Muscle of arm (tissue), 12 donors: Measurements from ENCODE around the gene CD247. TPM values are rescaled to one million over a fixed set of nuclear protein-coding genes. Genes with fewer than 3 reads are reported as not detected.
A peak's percentile ranks its signal among the peaks of the same experiment; 100 is the strongest.

Experiments
- DNase-seq: peaks from one replicate; pipeline ENCODE4 v3.0.0-alpha.2; 2013
- polyA plus RNA-seq, 12 donors: library from polyadenylated mRNA; unstranded; fragments of 120-200 nt; gene quantifications; one replicate each; pipeline ENCODE4 v1.2.1, GENCODE V29; 2013; ENCODE audit not compliant: insufficient read length in 12 of 12

CD247 gene
- polyA plus RNA-seq, 12 donors, result 0.28 to 3.4 (median 0.50) TPM; not detected in 2

DNA sequence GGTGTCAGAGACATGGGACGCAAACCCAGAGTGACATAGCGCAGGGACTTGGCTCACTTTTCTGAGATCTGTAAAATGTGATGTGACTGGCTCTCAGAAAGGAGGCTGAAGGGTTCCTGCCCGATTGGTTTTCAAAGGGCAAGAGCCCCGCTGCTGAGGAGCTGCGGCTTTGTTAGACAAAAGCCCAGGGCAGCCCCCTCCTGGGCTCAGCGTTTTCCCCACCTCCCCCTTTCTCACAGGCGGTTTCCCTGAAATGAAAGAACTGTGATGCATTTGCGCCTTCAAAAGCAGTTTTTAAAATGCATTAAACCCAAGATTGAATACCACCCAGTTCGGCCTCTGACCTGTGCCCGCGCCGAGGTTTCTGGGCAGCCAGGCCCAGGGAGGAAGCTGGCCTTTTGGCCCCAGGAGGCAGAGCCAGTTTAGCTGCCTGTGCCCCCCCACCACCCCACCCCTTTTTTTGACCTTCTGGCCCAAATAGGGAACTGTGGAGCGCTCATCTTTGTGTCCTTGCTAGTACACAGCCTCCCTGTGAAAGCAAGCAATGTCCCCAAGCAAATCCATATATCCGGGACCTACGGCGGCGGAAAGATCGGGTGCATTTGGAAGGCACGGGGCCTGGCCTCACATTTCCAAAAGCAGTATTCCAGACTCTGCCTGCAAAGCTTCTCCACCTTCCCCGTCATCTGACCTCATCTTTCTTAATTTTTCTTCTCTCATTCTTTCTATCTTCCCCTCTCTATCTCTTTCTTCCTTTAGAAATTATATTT, 28.6 kb downstream of the CD247 start:
- DNase-seq, result no peak

DNA sequence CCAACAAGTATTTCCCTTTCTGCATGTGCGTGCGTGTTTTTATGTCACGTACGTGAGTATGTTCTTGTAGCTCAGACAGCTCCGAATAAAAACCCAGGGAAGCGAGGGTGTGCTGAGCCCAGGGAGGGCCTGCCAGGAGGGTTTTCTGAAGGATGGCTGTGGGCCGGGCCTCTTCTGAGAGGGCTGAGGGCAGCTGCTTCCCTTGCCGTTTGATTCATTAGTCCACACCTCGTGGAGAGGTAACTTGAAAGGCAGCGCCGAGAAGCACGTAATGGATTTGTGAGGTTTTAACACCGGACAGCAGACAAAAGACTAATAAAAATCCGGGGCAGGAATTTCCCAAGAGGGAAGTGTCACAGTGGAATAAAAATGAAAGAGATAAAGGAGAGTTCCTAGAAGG, 29.5 kb downstream of the CD247 start:
- DNase-seq, result no peak

DNA sequence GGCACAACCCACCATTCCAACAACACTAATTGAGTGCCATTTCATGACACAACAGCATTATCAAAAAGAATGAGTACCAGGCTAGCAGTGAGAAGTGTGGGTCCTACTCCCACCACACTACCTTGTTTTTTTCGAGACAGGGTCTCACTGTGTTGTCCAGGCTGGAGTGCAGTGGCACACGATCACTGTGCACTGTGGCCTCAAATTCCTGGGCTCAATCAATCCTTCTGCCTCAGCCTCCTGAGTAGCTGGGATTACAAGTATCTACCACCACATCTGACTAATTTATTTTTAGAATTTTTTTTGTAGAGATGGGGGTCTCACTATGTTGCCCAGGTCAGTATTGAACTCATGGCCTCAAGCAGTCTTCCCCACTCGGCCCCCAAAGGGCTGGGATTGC, 30.7 kb downstream of the CD247 start:
- no peak for DNase-seq

DNA sequence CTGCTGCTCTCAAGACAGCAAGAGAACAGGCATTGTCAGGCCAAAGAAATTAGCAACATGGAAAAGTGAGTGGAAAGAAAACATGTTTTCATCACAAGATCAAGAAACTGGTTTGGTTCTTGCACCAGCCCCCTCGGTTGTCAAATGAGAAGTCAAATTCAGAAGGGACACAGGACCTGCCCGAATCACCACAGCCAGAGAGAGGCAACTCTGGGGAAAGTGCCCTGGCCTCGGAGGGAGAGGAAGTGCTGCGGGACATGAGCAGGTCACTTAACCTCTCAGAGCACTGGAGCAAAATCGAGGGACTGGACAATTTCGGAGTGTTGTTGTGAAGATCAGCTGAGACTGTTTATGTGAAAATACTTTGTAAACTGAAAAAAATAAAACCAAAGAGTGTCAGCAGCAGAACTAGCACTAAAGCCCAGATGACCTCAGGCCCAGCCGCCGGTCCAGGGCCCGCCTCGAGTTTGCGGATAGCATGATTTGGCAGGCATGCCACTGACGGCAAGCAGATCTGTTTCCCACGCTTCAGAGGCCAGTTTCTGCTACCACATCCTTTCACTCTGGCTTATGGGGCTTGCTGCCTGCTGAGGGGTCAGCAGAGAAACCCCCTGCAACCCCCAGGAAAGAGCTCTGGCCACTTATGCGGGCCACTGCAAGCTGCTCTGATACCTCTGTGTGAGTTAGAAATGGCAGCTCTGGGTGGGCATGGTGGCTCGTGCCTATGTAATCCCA, 32.1 kb downstream of the CD247 start:
- DNase-seq, result peak; percentile 10

DNA sequence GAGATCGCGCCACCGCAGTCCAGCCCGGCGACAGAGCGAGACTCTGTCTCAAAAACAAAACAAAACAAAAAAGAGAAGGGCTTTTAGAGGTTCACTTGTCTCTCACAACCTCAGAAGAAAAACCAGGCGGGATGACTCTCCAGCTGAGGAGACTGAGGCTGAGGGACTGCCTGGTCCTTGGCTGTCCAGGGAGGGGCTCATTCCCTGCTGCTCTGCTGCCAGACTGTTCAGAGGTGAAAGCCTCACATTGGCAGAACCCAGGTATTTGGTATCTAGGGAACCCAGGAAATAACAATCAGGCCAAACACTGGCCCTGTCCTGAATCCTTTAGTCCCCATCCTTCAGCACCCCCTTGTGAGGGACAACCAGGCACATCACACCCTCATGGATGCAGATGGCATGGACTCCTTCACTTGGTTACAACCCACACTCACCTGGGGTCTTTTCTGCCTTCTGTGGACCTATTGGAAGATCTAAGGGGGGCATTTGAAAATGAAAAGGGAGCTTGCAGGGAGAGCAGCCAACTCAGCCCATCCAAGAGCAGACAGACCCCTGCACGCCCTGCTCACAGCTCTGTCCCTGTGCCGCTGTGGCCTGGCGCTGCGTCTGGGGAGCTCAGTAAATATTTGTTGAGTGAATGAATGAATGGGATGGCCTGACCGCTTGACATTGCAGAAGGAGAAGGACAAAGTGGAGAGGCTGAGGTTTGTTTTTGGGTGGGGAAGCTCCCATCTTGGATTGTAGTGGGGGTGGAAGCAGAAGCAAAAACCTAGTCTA, 33.4 kb downstream of the CD247 start:
- DNase-seq, result no peak

DNA sequence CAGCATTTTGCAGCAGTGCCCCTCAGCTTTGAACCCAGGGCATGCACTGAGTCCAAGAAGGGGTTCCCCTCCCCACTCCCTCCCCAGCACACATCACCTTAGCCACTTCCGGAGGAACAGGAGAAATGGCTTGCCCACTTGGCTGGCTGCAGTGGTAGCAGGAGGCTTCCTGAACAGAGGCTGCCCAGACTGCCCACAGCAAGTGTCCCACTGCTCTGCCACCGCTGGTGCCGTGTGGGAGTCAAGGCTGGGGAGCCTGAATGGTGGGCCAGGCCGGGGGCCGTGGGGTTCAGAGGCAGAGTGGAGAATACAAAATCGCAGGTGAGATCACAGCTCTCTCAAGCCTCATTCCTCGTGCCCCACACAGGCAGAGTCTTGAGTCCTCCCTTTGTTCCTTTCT, 34.5 kb downstream of the CD247 start:
- DNase-seq, result no peak

DNA sequence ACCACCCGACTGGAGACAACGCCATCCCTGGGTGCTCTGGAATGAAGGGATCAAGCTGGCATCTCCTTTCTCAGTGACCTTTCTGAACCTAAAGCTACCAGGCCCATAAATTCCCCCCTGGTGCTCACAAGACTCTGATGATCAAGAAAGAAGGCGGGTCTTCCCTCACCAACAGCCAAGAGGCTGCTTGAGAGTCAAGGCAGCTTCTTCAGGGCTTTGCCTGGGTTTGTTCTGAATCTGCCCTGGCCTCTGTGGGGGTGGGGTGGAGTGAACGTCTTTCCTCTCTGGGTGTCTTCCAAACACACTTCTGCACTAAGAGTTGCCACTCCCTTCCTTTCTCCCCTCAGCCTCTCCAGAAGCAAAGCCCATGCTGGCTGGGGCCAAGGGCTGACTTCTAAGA, 36.1 kb downstream of the CD247 start:
- no peak for DNase-seq

DNA sequence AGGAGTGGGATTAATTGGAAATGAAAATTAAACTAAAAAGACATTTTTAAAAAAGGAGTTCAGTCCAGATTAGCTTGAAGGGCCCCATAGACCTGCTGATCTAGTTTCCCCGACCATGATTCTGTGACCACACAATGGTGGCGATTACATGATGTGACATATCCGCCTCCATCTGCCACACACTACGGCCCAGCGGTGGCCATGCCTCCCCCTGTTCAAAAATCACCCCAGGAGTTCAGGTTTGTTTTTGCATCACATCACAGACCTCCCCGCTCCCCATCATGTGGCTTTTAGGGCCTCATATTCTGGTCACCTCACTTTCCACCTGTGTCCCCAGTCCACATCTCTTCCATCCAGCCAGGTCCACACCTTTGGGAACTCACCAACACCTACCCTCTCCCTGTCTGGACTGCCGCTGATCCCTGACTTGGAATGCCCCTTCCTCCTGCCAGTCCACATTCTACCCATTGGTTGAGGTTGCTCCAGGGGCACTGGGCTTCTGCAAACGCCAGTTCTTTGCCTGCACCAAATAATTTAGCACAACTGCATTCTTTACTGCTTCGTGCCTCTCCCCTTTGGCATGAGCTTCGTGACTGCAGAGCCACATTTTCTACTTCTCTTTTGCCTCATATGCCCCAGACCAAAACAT, 38.9 kb downstream of the CD247 start:
- no peak for DNase-seq

DNA sequence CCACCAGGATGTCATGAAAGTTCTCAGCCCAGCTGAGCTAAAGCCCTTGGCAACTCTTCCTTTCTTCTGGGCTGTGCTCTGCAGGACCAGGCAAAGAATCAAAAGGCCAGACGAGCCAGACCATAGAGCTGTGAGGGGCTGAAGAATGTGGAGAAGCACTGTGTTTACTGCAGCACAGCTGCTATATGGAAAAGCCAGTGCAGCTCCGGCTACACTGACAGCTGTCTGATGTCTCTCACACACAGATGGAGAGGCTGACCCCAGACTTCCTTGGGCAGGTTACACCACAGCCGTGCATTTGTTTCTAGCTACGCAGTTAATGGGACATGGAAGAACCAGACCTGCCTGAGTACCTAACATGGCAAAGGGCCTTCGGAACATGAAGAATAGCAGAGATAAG, 40.3 kb downstream of the CD247 start:
- DNase-seq, result no peak

DNA sequence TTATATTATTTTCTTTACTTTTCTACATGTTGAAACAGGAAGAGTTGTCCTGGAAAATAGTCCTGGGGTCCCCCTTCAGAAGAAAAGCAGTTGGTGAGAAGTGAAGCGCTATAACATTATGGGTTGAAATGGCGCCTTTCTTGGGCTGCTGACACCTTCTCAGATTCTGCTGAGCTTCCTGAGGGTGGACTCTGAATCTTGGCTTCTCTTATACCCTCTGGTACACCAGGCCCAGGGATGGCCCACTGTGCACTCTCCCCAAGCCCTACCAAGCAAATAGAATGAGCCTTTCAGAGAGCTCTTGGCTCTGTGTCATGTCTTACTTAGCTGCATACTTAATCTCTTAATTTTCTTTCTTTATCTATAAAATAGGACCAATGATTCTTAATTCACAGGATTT, 42.3 kb downstream of the CD247 start:
- no peak for DNase-seq

DNA sequence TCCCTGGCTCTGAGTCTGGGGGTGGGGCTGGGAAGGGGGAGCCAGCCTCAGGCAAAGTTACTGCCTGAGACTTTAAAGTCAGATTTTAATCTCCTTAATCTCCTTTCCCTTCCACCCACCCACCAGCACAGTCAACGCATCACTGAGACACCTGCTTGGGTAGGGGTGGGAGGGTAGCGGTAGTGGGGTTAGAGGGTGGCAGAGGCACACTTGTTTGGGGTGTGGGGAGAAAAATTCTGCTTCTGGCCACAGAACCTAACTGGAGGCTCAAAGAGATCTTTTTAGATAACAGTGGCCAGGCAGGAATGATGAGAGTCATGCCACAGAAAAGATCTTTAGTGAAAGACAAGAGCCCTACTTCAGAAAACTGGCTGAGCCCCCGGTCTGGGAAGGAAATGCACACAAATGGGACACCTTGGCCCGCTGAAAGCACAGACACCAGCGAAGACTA, 44.1 kb downstream of the CD247 start:
- no peak for DNase-seq

DNA sequence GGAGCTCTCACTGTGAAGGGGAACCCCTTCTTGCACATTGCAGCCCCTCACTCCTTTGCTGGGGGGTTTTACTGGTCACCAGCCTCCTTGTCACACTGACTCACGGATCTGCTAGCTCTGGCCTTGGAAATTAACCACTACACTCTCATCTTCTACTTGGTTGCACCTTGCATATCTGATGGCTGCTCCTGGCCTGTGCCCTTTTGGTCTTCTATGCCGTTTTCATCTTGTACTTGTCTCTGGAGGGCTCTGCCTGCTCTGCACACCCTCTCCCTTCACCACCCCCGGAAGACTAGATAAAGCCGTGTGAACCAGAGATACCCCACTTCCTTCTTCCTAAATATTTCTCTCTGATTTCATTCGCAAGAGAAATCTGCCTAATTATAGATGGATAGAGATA, 44.6 kb downstream of the CD247 start:
- DNase-seq, result no peak

DNA sequence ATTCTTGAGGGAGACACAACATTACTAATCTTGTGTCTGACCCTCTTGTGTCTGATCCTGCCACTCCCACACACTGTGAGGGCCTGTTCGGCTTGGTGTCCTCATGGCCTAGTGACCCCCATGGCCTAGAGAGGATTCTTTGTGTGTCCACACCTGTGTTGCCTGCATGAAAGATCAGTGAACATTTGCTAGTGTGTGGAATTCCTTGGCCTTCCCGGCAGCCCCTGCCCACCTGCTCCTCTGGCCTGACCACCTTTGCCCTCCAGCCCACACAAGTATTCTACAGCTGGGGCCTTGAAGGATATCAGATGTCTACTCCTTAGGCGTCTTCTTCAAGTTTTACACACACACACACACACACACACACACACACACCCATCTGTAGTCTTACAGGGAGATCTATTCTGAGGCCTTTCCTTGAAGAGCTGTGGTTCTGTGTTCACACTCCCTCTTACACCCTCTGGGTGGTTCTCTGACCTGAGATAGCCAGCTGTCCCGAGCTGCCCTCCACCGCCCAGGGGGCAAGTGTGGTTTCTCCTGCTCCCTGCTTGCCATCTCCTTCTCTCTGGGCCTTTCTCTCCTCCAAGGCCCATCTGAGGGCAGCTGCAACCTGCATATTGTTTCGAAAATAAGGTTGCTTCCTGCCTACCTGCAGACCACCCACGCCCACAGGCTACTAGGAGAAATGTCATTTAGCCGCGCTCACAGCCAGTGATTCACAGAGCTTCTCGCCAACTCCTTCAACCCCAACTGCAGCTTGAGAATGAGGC, 45.4 kb downstream of the CD247 start:
- DNase-seq, result no peak

DNA sequence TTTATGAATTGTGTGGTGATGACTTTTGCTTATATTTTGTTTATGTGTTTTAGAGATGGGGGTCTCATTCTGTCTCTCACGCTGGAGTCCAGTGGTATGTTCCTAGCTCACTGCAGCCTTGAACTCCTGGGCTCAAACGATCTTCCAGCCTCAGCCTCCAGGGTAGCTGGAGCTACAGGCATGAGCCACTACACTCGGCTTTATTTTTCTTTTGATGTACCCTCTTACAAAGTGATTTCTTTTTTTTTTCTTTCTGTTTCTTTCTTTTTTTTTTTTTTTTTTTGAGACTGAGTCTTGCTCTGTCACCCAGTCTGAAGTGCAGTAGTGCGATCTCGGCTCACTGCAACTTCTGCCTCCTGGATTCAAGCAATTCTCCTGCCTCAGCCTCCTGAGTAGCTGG, 46.8 kb downstream of the CD247 start:
- DNase-seq, result no peak

DNA sequence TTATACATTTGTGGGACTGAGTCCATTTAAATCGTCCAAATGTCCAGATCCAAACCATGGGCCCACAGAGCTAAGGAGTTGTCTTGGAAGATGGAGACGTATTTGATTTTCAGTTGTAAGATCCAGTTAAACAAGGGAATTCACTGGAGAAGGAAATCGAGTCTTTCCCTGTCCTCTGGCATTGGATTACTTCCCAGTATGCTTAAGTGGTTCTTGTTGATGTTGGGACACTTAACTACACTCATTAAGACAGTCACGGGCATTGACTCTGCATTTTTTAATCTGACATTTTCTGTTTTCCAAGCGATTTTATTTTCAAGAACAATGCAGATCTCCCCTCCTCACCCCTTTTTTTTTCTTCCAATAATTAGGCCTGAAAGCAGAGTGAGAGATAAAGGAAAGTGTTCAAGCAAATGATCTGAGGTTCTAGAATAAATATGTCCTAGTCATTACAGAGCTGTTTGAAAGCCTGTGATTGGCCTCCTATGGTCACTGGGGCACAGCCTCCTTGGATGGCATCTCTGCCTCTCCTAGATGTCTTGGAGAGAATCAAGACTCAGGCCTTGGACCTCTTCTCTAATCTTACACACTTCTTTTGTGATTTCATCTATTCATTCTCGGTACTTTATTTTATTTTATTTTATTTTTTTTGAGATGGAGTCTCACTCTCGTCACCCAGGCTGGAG, 48.9 kb downstream of the CD247 start:
- no peak for DNase-seq

DNA sequence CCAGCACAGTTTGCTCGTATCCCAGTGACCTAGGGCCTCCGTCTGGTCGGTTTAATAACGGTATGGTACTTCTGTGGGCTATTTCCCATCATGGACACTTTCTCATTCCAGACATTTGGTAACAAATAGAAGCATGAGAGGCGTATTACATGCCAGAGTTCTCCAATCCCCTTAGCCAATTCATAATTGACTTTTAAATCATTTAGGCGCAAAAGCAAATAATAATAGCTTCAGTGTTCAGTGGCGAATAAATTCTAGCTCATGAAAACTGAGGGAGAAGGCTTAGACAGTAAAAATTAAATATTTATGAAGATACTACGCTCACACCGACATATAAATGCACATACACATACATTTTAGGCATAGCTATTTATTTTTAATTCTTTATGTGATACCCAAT, 50.6 kb downstream of the CD247 start:
- no peak for DNase-seq

DNA sequence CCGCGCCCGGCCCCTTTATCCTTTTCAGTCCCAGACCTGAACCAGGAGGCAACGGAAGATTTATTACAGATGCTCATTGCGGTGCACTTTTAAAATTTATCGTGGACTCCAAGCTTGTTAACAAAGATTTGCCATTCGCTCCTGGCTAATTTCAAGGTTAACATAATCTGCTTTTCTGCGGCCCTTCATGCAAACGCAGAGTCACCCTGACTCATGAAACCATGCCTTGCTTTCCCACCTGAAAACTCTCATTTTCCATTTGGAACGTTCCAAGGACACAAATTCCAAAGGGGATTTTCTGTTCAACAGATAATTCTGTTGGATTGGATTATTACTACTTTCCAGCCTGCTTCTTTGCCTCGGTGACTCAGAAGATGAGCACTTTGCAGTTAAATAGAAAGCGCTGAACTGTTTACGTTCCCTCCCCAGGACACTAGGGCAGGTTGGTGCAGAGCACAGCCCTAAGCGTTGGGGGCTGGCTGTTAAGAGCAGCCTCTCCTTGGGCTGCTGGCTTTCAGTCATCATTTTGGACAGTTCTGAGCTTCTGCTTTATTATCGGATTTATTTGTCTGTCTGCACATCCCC, 51.1 kb downstream of the CD247 start:
- DNase-seq, result no peak

DNA sequence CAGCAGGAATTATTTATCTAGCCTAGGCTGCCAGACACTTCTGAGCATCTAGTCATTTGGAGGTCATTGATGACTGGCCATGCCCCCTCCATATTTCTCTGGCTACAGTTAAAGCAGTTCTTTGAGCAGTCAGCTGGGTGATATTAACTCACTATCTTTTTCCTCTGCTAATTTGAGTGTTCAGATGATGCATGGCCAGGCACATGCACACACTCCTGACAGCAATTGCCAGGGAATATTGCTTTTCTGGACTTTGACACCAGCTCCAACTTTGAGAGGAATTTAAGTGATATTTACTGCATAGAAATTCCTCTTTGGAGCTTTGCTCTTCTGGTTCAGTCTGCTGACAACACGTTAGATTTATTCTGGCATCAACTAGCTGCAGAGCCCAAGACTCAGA, 52.6 kb downstream of the CD247 start:
- DNase-seq, result no peak

DNA sequence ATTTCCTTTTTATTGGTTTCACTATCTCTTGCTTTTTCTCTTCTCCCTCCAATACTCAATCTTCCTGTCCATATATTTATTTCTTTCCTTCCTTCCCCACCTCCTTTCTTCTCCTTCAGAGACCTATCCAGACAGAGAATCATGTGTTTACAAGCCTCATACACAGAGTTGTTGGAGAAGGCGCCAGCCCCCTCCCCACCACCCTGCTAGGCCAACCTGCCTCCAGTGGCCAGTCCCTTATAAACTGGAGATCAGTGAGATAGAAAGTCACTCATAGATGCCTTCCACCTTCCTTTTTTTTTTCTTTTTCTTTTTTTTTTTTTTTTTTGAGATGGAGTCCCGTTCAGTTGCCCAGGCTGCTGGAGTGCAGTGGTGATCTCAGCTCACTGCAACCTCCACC, 53.3 kb downstream of the CD247 start:
- no peak for DNase-seq

DNA sequence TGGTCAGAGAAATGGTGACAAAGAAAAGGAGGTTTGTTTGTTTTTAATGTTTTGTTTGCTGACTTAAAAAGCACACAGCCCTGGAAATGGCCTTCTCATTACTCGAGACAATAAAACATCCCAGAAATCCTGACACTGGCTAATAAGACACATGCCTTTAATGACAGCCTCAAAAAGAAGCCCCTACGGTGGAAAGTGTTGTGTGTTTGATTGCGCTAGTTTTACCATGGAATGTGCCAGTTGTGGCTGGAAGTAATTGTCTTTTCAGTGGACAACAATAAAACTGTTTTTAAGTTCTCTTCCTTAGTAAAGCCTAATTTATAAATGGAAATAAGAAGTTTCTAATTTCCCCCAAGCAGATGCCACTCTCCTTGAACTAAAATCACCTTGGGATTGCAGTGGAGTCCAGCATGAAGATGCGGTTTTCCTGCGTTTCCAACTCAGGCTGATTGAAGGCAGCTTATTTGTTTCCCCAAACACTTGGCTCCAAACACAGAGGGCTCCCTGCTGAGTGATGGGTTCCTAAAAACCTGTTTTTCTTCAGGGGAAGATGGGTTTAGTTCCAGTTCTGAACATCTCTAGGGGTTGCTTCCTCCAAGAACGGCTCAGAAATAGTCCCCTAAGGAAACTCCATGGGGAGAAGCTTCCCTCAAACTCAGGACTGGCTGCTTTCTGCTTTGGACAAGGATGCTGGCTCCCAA, 54.3 kb downstream of the CD247 start:
- no peak for DNase-seq
